Rectal smooth muscle tissue (tissue), 1 donor: ENCODE results near the gene ZBTB40.

Experiments
- H3K27ac ChIP-seq: one replicate; pipeline ENCODE4 v1.7.0; 2013; ENCODE audit warnings: low read depth, low read length, inconsistent platforms
- H3K27me3 ChIP-seq: one replicate; pipeline ENCODE4 v1.7.0; 2013; ENCODE audit warnings: low read length; ENCODE audit not compliant: control insufficient read depth, insufficient read depth
- H3K36me3 ChIP-seq: one replicate; pipeline ENCODE4 v1.7.0; 2013; ENCODE audit warnings: low read length; ENCODE audit not compliant: control insufficient read depth, insufficient read depth
- H3K4me1 ChIP-seq: one replicate; pipeline ENCODE4 v1.7.0; 2013; ENCODE audit warnings: low read length; ENCODE audit not compliant: control insufficient read depth, insufficient read depth
- H3K4me3 ChIP-seq: one replicate; pipeline ENCODE4 v1.7.0; 2013; ENCODE audit warnings: low read length
- H3K9ac ChIP-seq: one replicate; pipeline ENCODE4 v1.7.0; 2013; ENCODE audit warnings: low read length

Gene ZBTB40

GRCh38 chr1:22530715-22531114 is 79.1 kb downstream of the ZBTB40 start:
- Histone ChIP-seq H3K36me3 (peaks cover 18% of the 10 kb centered on the region), H3K27me3 (no peaks in the 10 kb centered on the region), H3K27ac (peak overlapping the region; percentile 62), H3K9ac (no peak overlapping the region), H3K4me1 (peaks cover 21% of the 10 kb centered on the region), H3K4me3 (no peak overlapping the region)

DNA sequence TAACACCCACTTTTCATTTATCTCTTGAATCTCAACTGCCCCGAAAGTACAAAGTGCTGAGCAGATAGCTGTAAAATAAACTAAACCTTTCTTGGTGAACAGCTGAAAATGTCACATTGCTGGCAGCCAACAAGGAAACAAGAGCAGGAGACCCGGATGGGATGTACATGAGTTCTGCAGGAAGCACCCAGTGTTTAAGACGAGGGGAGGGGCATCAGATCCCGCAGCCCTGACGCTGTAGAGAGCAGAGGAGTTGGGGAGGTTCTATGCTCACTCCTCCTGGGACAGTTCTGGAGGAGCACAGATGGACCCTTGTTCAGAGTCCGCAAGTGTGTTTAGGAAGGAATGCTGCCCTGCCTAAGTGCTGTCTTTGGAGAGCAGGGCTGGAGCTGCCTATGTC is 79.6 kb downstream of the ZBTB40 start:
- Histone ChIP-seq H3K36me3 (peaks cover 15% of the 10 kb centered on the region), H3K27me3 (no peaks in the 10 kb centered on the region), H3K9ac (no peak overlapping the region), H3K4me1 (peaks cover 21% of the 10 kb centered on the region), H3K4me3 (no peak overlapping the region), H3K27ac (peak overlapping the region; percentile 35)

DNA sequence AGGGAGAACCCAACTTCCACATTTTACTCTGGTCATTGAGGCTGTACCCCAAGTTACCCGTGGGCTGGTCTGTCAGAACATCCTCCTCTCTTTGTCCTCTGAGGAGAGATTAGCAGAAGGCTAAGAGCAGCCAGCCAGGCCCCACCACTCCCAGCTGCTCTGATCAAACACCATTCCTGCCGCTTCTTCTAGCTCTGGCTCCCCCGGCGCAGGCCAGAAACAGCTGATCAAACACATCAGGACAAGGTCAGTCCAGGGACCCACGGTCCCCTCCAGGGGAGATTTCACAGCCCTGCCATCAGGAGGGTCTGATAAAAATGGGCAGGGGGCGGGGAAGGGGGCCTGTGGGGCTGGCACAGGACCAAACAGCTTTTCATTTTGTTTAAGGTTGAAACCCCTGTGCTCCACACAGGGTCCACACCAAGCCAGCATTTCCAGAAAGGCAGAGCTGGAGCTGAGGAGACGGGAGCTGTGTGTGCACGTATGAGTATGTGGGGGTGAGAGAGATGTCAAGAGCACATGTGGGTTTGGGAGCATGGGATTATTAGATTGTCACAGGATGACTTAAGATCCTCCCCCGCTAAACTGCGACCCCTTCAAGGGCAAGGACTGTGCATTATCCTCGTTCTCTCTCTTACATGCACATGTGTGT is 81.7 kb downstream of the ZBTB40 start:
- H3K4me1 ChIP-seq = peaks cover 21% of the 10 kb centered on the region
- no peak overlapping the region for H3K4me3 ChIP-seq
- H3K9ac ChIP-seq = no peak overlapping the region
- no peaks in the 10 kb centered on the region for H3K27me3 ChIP-seq
- no peak overlapping the region for H3K27ac ChIP-seq
- H3K36me3 ChIP-seq = no peaks in the 10 kb centered on the region

DNA sequence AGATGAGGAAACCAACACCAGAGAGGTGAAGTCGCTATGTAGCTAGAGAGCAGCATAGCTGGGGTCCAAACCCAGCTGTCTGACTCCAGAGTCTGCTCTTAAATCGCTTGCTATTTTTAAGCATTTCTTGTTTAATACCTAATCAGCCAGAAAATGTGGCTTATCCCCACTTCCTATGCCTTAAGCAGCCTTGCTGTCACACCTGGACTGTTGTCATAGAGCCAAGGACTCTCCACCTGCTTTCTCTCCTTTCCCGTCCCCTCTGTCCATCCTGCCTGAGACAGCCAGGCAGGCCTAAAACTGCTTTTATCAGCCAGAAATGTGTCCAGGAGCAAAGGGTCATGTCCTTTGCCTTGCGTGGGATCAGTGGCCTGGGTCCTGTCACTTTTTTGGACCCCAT is 83.3 kb downstream of the ZBTB40 start:
- peaks cover 17% of the 10 kb centered on the region for H3K4me1 ChIP-seq
- H3K27me3 ChIP-seq = no peaks in the 10 kb centered on the region

GRCh38 chr1:22535399-22535798 is 83.7 kb downstream of the ZBTB40 start:
- H3K4me3 ChIP-seq = no peak overlapping the region
- no peaks in the 10 kb centered on the region for H3K36me3 ChIP-seq
- peaks cover 12% of the 10 kb centered on the region for H3K4me1 ChIP-seq
- H3K27me3 ChIP-seq = no peaks in the 10 kb centered on the region
- no peak overlapping the region for H3K9ac ChIP-seq
- H3K27ac ChIP-seq = no peak overlapping the region

More for the DNA sequence above, 83.3 kb downstream of the ZBTB40 start:
- Histone ChIP-seq H3K9ac (no peak overlapping the region), H3K27ac (no peak overlapping the region), H3K36me3 (no peaks in the 10 kb centered on the region), H3K4me3 (no peak overlapping the region)

DNA sequence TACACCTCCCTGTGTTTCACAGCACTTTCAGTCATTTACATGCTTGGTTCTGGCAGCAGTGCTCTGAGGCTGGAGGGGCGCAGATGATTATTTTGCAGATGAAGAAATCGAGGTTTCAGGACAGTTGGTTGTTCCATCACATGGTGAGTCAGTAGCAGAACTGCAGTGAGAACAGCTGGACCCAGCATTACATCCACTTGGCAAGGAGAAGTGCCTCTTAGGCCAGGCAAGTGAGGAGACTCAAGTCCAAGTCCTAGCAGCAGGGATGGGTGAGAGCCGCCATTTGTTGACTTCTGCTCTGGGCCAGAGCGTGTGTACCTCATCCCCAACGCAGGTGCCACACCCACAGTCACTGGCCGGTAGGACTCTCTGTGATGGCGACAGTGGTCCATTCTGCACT is 84.9 kb downstream of the ZBTB40 start:
- no peak overlapping the region for H3K9ac ChIP-seq
- no peak overlapping the region for H3K27ac ChIP-seq

DNA sequence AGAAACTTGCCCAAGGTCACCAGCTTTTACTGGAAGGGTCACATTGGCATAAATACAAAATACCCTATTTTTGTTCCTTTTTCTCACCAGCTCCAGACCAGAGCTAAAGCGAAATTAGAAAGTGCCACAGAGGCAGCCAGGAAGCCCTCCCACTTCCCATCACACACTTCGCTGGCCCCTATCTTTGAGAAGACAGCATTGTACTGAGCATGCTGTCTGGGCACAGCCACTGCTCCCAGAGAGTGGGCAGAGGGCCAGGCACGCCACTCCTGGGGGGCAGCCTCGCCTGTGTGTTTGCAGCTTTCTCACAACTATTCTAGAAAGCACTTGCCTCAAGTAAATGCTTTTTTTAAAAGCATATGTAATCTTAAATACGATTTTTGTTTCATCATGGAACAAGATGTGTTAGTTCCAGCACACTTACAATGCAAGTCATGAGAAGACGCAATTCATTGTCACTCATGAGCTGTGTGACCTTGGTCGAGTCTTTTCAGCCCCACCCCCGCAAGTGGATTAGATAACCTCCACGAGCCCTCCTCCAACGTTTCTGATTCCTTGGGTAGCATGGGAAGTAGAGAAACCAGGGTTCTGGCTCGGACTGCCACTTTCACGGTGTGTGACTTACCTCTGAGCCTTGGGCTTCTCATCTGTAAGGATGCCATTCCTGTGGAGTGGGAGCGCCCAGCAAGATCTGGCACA is 85.9 kb downstream of the ZBTB40 start:
- H3K27me3 ChIP-seq = no peaks in the 10 kb centered on the region
- no peak overlapping the region for H3K27ac ChIP-seq
- H3K4me3 ChIP-seq = no peak overlapping the region
- no peaks in the 10 kb centered on the region for H3K4me1 ChIP-seq
- no peaks in the 10 kb centered on the region for H3K36me3 ChIP-seq
- H3K9ac ChIP-seq = no peak overlapping the region

More for the DNA sequence above, 84.9 kb downstream of the ZBTB40 start:
- Histone ChIP-seq H3K36me3 (no peaks in the 10 kb centered on the region), H3K27me3 (no peaks in the 10 kb centered on the region), H3K4me1 (peaks cover 2% of the 10 kb centered on the region), H3K4me3 (no peak overlapping the region)

DNA sequence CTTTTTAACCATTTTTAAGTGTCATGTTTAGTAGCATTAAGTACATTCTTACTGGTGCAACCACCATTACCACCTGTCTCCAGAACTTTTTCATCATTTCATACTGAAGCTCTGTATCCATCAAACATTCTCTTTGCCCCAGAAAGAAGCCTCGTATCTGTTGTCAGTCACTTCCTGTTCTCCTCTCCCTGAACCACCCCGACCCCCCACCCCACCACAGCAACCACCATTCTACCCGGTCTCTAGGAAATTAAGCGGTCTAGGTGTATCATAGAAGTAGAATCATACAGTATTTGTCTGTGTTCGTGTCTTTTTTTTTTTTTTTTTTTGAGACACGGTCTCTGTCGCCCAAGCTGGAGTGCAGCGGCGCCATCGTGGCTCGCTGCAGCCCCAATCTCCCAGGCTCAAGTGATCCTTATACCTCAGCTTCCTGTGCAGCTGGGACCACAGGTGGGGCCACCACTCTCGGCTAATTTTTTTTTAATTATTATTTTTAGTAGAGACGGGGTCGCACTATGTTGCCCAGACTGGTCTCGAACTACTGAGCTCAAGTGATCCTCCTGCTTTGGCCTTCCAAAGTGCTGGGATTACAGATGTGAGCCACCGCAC is 88.0 kb downstream of the ZBTB40 start:
- no peaks in the 10 kb centered on the region for H3K36me3 ChIP-seq
- no peak overlapping the region for H3K4me3 ChIP-seq
- H3K9ac ChIP-seq = no peak overlapping the region
- H3K27ac ChIP-seq = no peak overlapping the region
- H3K4me1 ChIP-seq = no peaks in the 10 kb centered on the region
- no peaks in the 10 kb centered on the region for H3K27me3 ChIP-seq

DNA sequence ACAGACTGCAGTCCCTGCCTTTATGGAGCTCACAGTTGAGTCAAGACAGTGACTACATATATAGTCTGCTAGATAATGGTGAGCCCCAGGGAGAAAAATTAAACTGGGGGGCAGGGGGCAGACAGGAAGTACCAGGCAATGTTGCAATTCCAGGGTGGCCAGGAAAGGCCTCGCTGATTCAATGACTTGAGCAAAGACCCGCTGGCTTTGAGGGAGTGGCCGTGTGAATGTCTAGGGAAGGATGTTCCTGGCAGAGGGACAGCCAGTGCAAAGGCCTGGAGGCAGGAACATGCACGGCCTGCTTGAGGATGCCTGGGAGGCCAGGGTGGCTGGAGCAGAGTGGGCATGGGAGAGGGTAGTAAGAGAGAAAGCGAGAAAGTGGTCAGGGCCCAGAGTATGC is 88.7 kb downstream of the ZBTB40 start:
- no peak overlapping the region for H3K9ac ChIP-seq
- H3K27me3 ChIP-seq = no peaks in the 10 kb centered on the region
- H3K4me1 ChIP-seq = no peaks in the 10 kb centered on the region
- no peaks in the 10 kb centered on the region for H3K36me3 ChIP-seq
- H3K27ac ChIP-seq = no peak overlapping the region
- no peak overlapping the region for H3K4me3 ChIP-seq

DNA sequence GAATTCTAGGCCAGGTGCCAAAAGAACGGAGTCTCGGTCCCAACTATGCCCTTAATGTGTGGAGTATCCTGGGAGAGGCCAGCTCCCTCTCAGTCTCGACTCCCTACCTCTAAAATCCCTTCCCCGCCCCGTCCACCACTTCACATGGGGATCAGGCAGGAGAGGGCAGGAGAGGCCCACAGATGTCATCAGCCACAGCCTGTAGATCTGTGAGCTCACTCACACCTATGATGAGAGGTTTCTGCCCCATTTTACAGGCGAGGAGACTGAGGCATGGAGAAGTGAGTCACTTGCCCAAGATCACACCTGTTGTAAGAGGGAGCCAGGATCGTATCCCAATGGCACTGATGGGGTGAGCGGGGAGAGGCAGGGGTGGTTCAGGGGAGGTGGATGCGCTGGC is 91.2 kb downstream of the ZBTB40 start:
- Histone ChIP-seq H3K27me3 (peaks cover 1% of the 10 kb centered on the region), H3K27ac (no peak overlapping the region), H3K9ac (no peak overlapping the region), H3K4me3 (no peak overlapping the region), H3K4me1 (no peaks in the 10 kb centered on the region), H3K36me3 (no peaks in the 10 kb centered on the region)

DNA sequence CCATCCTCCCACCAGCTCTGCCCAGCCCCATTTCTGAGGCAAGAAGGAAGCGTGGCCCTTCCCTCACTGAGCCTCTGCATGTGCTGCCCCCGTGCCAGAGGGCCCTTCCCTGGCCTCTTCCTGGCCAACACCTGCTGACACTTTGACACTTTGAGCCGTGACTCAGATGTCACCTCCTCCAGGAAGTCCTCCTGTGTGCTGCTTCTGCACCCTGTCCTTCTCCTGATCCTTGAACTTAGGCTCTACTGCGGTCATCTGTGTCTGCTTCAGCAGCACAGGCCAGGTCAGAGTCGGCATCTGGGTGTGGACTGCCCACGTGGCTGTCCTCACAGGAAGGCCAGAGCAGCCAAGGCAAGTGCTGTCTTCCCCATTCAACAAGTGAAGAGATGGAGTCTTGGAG is 92.0 kb downstream of the ZBTB40 start:
- H3K36me3 ChIP-seq = no peaks in the 10 kb centered on the region
- no peak overlapping the region for H3K4me3 ChIP-seq
- H3K27me3 ChIP-seq = peaks cover 7% of the 10 kb centered on the region
- H3K4me1 ChIP-seq = no peaks in the 10 kb centered on the region
- no peak overlapping the region for H3K27ac ChIP-seq
- no peak overlapping the region for H3K9ac ChIP-seq

DNA sequence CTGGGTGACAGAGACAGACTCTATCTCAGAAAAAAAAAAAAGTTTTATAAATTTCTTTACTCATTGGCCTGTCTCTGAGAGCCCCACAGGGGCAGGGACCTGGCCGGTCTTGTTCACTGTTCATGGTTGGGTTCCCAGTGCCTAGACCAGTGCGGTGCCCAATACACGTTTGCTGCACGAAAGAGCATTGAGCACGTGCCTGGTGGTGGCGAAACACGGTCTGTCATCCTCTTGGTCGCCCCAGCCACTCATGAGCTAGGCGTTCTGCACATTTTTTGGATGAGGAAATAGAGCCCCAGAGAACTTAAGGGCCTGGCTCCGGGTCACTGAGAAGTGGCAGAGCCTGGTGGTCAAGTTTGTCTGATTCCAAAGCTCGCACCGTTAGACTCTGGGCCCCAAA is 93.0 kb downstream of the ZBTB40 start:
- no peak overlapping the region for H3K4me3 ChIP-seq
- H3K27me3 ChIP-seq = peaks cover 7% of the 10 kb centered on the region
- no peaks in the 10 kb centered on the region for H3K4me1 ChIP-seq

GRCh38 chr1:22545141-22545540 is 93.5 kb downstream of the ZBTB40 start:
- Histone ChIP-seq H3K27ac (no peak overlapping the region), H3K27me3 (peaks cover 7% of the 10 kb centered on the region), H3K36me3 (no peaks in the 10 kb centered on the region), H3K4me3 (no peak overlapping the region), H3K4me1 (no peaks in the 10 kb centered on the region), H3K9ac (no peak overlapping the region)

More for the DNA sequence above, 93.0 kb downstream of the ZBTB40 start:
- no peaks in the 10 kb centered on the region for H3K36me3 ChIP-seq
- H3K27ac ChIP-seq = no peak overlapping the region
- no peak overlapping the region for H3K9ac ChIP-seq
